ENCODE data around the gene LRRC14B.
A peak's percentile ranks its signal among the peaks of the same experiment; 100 is the strongest.

LRRC14B gene

GRCh38 chr5:182126-182525 lies 9.2 kb upstream of the LRRC14B start:
- TF ChIP-seq POLR2A (IDR thresholded peaks at IDR 0.05; ENCODE audit: low read depth, low read length), result no peak
- no peak for TF ChIP-seq POLR2AphosphoS5 (IDR thresholded peaks at IDR 0.05; ENCODE audit: low read depth, low read length)
- no peak for TF ChIP-seq TAF1 (IDR thresholded peaks at IDR 0.05; ENCODE audit: low read depth, low read length)
- no peak for TF ChIP-seq PAX5 (IDR thresholded peaks at IDR 0.05; ENCODE audit: insufficient read depth, low read length, severe bottlenecking)
- TF ChIP-seq POU2F2 (IDR thresholded peaks at IDR 0.05; ENCODE audit: low read depth, low read length), result no peak
- no peak for TF ChIP-seq SPI1 (IDR thresholded peaks at IDR 0.05; ENCODE audit: low read depth, low read length)
- FAIRE-seq (no peak), DNase-seq (ENCODE audit: insufficient read length, low spot score) (no peak)

GRCh38 chr5:184471-184870 lies 6.8 kb upstream of the LRRC14B start:
- TF ChIP-seq TAF1 (IDR thresholded peaks at IDR 0.05; ENCODE audit: low read depth, low read length), result no peak
- TF ChIP-seq SPI1 (IDR thresholded peaks at IDR 0.05; ENCODE audit: low read depth, low read length), result no peak
- TF ChIP-seq POLR2AphosphoS5 (IDR thresholded peaks at IDR 0.05; ENCODE audit: low read depth, low read length), result no peak
- no peak for TF ChIP-seq POU2F2 (IDR thresholded peaks at IDR 0.05; ENCODE audit: low read depth, low read length)
- TF ChIP-seq PAX5 (IDR thresholded peaks at IDR 0.05; ENCODE audit: insufficient read depth, low read length, severe bottlenecking), result no peak
- no peak for TF ChIP-seq POLR2A (IDR thresholded peaks at IDR 0.05; ENCODE audit: low read depth, low read length)
- FAIRE-seq, result no peak
- no peak for DNase-seq (ENCODE audit: insufficient read length, low spot score)

GRCh38 chr5:185095-186070 lies 5.9 kb upstream of the LRRC14B start:
- FAIRE-seq (no peak), DNase-seq (ENCODE audit: insufficient read length, low spot score) (no peak)
- TF ChIP-seq POLR2AphosphoS5 (IDR thresholded peaks at IDR 0.05; ENCODE audit: low read depth, low read length) (no peak), POU2F2 (IDR thresholded peaks at IDR 0.05; ENCODE audit: low read depth, low read length) (no peak), TAF1 (IDR thresholded peaks at IDR 0.05; ENCODE audit: low read depth, low read length) (no peak), POLR2A (IDR thresholded peaks at IDR 0.05; ENCODE audit: low read depth, low read length) (no peak), PAX5 (IDR thresholded peaks at IDR 0.05; ENCODE audit: insufficient read depth, low read length, severe bottlenecking) (no peak)

GRCh38 chr5:186091-187041 lies 4.9 kb upstream of the LRRC14B start:
- FAIRE-seq (no peak), DNase-seq (ENCODE audit: insufficient read length, low spot score) (no peak)
- TF ChIP-seq PAX5 (IDR thresholded peaks at IDR 0.05; ENCODE audit: insufficient read depth, low read length, severe bottlenecking), result no peak
- TF ChIP-seq POLR2AphosphoS5 (IDR thresholded peaks at IDR 0.05; ENCODE audit: low read depth, low read length), result no peak
- TF ChIP-seq POU2F2 (IDR thresholded peaks at IDR 0.05; ENCODE audit: low read depth, low read length), result no peak
- TF ChIP-seq TAF1 (IDR thresholded peaks at IDR 0.05; ENCODE audit: low read depth, low read length), result no peak
- no peak for TF ChIP-seq POLR2A (IDR thresholded peaks at IDR 0.05; ENCODE audit: low read depth, low read length)
- TF ChIP-seq SPI1 (IDR thresholded peaks at IDR 0.05; ENCODE audit: low read depth, low read length), result no peak

- DNase-seq (ENCODE audit: insufficient read length, low spot score) (no peak), FAIRE-seq (no peak)
- TF ChIP-seq POU2F2 (IDR thresholded peaks at IDR 0.05; ENCODE audit: low read depth, low read length) (no peak), SPI1 (IDR thresholded peaks at IDR 0.05; ENCODE audit: low read depth, low read length) (no peak), TAF1 (IDR thresholded peaks at IDR 0.05; ENCODE audit: low read depth, low read length) (no peak), POLR2AphosphoS5 (IDR thresholded peaks at IDR 0.05; ENCODE audit: low read depth, low read length) (no peak), POLR2A (IDR thresholded peaks at IDR 0.05; ENCODE audit: low read depth, low read length) (no peak), PAX5 (IDR thresholded peaks at IDR 0.05; ENCODE audit: insufficient read depth, low read length, severe bottlenecking) (no peak)
These were observed 4.3 kb upstream of the LRRC14B start for GRCh38 chr5:187042-187431.

GRCh38 chr5:187617-188451 lies 3.5 kb upstream of the LRRC14B start:
- TF ChIP-seq SPI1 (IDR thresholded peaks at IDR 0.05; ENCODE audit: low read depth, low read length) (no peak), POLR2A (IDR thresholded peaks at IDR 0.05; ENCODE audit: low read depth, low read length) (no peak), POLR2AphosphoS5 (IDR thresholded peaks at IDR 0.05; ENCODE audit: low read depth, low read length) (no peak), PAX5 (IDR thresholded peaks at IDR 0.05; ENCODE audit: insufficient read depth, low read length, severe bottlenecking) (no peak), POU2F2 (IDR thresholded peaks at IDR 0.05; ENCODE audit: low read depth, low read length) (no peak), TAF1 (IDR thresholded peaks at IDR 0.05; ENCODE audit: low read depth, low read length) (no peak)
- FAIRE-seq (no peak), DNase-seq (ENCODE audit: insufficient read length, low spot score) (no peak)

GRCh38 chr5:188488-189481 lies 2.5 kb upstream of the LRRC14B start:
- TF ChIP-seq TAF1 (IDR thresholded peaks at IDR 0.05; ENCODE audit: low read depth, low read length) (no peak), POU2F2 (IDR thresholded peaks at IDR 0.05; ENCODE audit: low read depth, low read length) (no peak), SPI1 (IDR thresholded peaks at IDR 0.05; ENCODE audit: low read depth, low read length) (no peak), PAX5 (IDR thresholded peaks at IDR 0.05; ENCODE audit: insufficient read depth, low read length, severe bottlenecking) (no peak), POLR2AphosphoS5 (IDR thresholded peaks at IDR 0.05; ENCODE audit: low read depth, low read length) (no peak), POLR2A (IDR thresholded peaks at IDR 0.05; ENCODE audit: low read depth, low read length) (no peak)
- DNase-seq (ENCODE audit: insufficient read length, low spot score) (peak; percentile 99), FAIRE-seq (peak; percentile 98)
